IPS DF 19.7 (cell line): ENCODE data around the gene CDH12.

Source experiments
- DNase-seq: peaks from one replicate; pipeline ENCODE4 v3.0.0-alpha.2; 2013; ENCODE audit warnings: low read depth, low spot score

CDH12 gene

GRCh38 chr5:21765406-21765805 is 1087.7 kb downstream of the CDH12 start:
- DNase-seq, result no peak

GRCh38 chr5:21739096-21739495 is 1114.0 kb downstream of the CDH12 start:
- no peak for DNase-seq

GRCh38 chr5:21723500-21723899 is 1129.6 kb downstream of the CDH12 start:
- no peak for DNase-seq

GRCh38 chr5:21711866-21712758 is 1141.0 kb downstream of the CDH12 start:
- no peak for DNase-seq

- no peak for DNase-seq
Observed at GRCh38 chr5:21709770-21710169, 1143.4 kb downstream of the CDH12 start.

- no peak for DNase-seq
Observed at GRCh38 chr5:21704974-21705668, 1148.0 kb downstream of the CDH12 start.

- DNase-seq, result no peak
Observed at GRCh38 chr5:21701317-21701716, 1151.8 kb downstream of the CDH12 start.
